ENCODE data around the gene SLC12A5.
"Not testable (repeated sequence)": the region's sequence is repeated elsewhere in the genome, so short reads cannot be mapped to it uniquely, and the experiment has no call there.

SLC12A5 gene

GRCh38 chr20:46083101-46083500 lies 54.1 kb downstream of the SLC12A5 start:
- DNase-seq (ENCODE audit: low spot score): no peak

DNA sequence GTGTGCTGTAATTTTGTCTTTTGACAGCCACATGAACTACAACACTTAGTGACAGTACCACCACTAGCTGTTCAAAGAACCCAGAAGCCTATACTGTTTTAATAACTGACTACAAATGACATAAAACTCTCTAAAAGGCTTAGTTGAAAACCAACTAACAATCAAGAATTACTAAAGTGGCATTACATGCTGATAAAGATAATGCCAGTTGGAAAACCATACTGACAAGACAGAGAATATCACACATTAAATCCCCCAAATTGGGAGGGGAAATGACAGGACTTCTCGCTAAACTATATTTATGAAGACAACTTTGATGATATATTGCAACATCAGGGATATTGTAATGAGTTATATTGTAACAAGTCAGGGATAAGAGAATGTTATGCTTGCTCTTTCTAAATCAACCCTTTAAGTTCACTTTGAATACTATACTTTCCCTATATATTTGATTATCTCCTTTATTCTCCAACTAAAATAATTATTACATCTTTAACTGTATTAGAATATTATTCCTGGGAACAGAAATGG lies 54.6 kb downstream of the SLC12A5 start:
- no peak for DNase-seq (ENCODE audit: low spot score)

DNA sequence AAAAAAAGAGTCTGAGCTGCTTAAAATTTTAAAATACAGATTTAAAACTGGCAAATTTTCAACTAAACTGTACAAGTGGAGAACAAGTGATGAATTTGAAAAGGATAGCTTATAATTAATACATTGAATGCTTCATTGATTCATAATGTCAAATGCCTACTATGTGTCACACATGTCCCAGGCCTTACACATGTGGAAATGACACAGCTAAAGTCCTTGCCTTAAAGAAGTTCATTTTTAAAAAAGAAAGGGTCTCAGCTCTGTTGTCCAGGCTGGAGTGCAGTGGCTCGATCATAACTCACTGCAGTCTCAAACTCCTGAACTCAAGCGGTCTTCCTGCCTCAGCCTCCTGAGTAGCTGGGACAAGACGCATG lies 55.8 kb downstream of the SLC12A5 start:
- DNase-seq (ENCODE audit: low spot score): no peak

- no peak for DNase-seq (ENCODE audit: low spot score)
Observed at GRCh38 chr20:46085179-46085851, 56.3 kb downstream of the SLC12A5 start.

DNA sequence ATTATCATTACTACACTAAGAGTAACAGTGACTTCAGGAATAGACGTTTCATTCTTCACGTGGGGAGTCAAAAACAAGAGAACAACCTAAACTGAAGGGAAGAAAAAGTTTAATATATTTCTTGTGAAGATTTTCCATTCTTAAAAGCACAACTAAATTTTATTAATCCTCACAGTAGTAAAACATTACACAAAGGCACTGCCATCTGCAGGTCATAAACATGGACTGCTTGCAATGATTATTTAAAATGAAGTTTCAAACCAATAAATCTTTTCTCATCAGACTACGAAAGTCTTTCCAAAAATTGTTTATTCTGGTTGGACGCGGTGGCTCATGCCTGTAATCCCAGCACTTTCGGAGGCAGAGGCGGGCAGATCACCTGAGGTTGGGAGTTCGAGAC lies 58.1 kb downstream of the SLC12A5 start:
- DNase-seq (ENCODE audit: low spot score): peak; percentile 35

GRCh38 chr20:46088409-46089166 lies 59.6 kb downstream of the SLC12A5 start:
- DNase-seq (ENCODE audit: low spot score): peak; percentile 71

DNA sequence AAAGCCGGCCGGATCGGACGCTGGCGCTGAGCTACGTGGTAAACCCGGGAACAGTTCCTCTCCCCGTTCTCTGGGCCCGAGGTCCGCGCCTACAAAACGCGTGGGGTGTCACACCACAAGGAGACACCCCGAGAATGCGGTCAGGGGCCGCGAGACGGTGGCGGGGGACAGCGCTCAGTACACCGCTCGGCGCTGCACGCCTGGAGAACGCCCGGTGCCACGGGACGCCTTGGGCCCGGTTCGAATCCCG lies 60.1 kb downstream of the SLC12A5 start:
- no peak for DNase-seq (ENCODE audit: low spot score)

DNA sequence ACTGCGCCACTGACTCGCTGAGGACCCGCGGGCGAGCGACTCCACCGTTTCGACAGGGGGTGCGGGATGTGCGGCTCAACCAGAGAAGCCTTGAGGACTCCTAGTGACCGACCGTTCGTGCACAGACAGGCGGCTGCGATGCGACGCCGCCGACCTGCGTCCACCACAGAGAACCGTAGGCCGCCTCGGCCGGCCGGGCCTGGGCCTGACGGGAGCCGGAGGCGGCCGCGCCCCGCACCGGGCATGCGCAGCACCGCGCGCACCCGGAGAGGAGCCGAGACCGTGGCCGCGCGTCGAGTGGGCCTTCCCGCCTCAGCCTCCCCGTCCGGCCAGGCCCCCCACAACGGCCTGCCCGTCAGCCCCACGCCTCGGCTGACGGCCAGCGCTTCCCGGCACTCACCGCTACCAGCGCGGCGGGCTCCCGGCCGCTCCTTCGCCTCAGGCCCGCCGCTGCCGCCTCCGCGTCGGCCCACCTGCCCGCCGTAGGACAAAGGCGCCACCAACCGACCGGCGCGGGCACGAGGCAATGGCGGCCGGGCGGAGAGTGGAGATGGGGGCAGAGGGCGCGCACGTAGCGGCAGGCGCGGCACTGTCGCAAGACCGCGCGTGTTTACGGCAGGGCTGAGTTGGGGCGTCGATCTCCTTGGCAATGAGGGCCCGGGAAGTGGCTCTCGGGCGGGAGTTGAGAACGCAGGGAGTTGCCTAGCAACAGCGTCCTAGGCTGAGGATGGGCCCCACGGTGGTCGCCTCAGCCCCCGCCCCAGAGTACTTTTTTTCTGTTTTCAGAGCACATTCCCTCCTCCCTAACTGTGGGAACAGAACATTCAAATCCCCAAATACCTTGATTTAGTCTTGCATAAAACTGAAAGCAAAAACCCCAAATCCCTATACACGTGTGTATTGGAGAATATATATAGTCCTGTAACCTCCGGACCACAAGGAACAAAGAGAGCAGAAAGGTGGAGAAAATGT lies 60.7 kb downstream of the SLC12A5 start, which contains the start of gene NCOA5:
Gene NCOA5 (minus strand): TSS at position 546 of the 972 bp plus-strand sequence. CDS start 10,538 bp downstream, outside the sequence.
- DNase-seq (ENCODE audit: low spot score): peak; percentile 96

DNA sequence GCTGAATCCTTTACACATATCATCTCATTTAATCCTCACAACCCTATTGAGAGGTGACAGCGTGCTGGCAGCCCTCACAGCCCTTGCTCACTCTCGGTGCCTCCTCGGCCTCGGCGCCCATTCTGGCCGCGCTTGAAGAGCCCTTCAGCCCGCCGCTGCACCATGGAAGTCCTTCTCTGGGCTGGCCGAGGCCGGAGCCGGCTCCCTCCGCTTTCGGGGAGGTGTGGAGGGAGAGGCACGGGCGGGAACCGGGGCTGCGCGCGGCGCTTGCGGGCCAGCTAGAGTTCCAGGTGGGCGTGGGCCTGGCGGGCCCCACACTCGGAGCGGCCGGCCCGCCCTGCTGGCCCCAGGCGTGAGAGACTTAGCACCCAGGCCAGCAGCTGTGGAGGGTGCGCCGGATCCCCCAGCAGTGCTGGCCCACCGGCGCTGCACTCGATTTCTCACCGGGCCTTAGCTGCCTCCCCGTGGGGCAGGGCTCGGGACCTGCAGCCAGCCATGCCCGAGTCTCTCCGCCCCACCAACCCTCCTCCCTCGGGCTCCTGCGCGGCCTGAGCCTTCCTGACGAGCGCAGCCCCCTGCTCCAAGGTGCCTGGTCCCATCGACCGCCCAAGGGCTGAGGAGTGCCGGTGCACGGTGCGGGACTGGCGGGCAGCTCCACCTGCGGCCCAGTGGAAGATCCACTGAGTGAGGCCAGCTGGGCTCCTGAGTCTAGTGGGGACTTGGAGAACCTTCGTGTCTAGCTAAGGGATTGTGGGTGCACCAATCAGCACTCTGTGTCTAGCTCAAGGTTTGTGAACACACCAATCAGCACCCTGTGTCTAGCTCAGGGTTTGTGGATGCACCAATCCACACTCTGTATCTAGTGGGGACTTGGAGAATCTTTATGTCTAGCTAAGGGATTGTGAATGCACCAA lies 62.9 kb downstream of the SLC12A5 start:
- DNase-seq (ENCODE audit: low spot score): not testable (repeated sequence)

DNA sequence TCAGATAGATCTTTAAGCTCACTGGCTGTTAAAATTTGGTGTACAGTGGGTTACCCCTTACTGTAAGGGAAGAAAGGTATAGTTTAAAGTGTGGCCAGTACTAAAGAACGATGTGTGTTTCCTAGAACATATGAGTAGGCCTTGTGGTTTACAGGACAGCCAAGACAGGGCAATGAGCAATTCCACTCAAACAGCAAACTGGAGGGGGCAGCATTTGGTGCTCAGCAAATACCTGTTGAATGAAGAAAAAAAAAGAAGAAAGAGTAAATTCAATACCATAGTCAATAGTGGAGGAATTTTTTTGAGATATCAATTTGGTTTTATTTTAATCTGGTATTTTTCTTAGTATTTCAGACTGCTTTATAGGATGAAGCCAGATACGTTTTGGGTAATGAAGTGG lies 64.5 kb downstream of the SLC12A5 start:
- DNase-seq (ENCODE audit: low spot score): no peak

- DNase-seq (ENCODE audit: low spot score): no peak
Observed at GRCh38 chr20:46099491-46100287, 70.7 kb downstream of the SLC12A5 start.

GRCh38 chr20:46100444-46100843 lies 71.4 kb downstream of the SLC12A5 start:
- not testable (repeated sequence) for DNase-seq (ENCODE audit: low spot score)

DNA sequence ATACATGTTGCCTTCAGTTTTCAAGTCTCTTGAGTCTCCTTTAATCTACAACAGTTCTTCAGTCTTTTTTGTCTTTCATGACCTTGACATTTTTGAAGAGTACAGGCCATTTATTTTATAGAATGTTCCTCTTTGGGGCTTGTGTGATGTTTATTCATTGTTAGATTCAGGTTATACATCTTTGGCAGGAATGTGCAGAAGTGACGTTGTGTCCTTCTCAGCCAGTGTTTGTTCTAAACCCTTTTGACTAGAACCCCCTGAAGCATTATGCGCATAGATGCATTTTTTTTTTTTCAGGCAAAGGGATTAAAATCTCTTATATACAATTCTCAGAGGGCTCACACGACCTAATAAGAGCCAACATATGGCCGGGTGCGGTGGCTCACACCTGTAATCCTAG lies 72.0 kb downstream of the SLC12A5 start:
- DNase-seq (ENCODE audit: low spot score): no peak

- no peak for DNase-seq (ENCODE audit: low spot score)
Observed at GRCh38 chr20:46101957-46102356, 72.9 kb downstream of the SLC12A5 start.

DNA sequence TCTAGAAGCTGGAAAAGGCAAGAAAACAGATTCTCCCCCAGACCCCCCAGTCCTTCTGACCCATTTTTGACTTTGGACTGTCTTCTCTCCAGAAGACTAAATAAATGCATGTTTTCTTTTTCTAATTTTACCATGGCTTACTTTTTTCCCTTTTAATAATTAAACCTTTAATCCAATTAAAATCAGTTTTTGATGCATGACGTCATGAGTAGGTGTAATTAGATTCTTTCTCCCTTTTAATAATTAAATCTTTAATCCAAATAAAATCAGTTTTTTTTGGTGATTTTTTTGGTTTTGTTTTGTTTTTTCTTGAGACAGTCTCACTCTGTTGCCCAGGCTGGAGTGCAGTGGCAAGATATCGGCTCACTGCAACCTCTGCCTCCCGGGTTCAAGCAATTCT lies 73.9 kb downstream of the SLC12A5 start:
- DNase-seq (ENCODE audit: low spot score): no peak

DNA sequence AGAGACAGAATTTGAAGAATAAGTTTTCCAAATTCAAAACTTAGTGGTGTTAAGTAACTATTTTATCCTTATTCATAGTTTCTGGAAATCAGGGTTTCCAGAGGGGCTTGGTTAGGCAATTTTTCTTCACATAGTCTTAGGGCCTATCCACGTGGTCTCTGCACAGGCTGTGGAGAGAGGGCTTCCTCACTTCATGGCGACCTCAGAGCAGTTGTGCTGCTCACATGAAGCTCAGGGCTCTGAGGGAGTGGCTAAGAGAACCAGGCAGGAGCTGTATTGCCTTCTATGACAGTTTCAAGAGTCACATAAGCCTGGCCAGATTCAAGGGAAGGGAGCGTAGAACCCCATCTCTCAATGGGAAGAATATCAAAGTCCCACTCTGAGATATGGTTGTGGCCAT lies 75.2 kb downstream of the SLC12A5 start:
- DNase-seq (ENCODE audit: low spot score): no peak

GRCh38 chr20:46107061-46107460 lies 78.0 kb downstream of the SLC12A5 start:
- no peak for DNase-seq (ENCODE audit: low spot score)

- DNase-seq (ENCODE audit: low spot score): peak; percentile 34
Observed at GRCh38 chr20:46108435-46108841, 79.4 kb downstream of the SLC12A5 start.

- no peak for DNase-seq (ENCODE audit: low spot score)
Observed at GRCh38 chr20:46108976-46109375, 80.0 kb downstream of the SLC12A5 start.
